MV-4-11 (cell line): ENCODE measurements around the gene TMA7B.

Source experiments
- DNase-seq: peaks from one replicate; lab custom pipeline; 2025; lab: John Stamatoyannopoulos, UW

The TMA7B gene

GRCh38 chr22:40001800-40002577 is 41.8 kb downstream of the TMA7B start:
- DNase-seq, result peak; percentile 3

GRCh38 chr22:40002935-40003715 is 42.9 kb downstream of the TMA7B start:
- no peak for DNase-seq

- no peak for DNase-seq
These were observed 44.6 kb downstream of the TMA7B start for GRCh38 chr22:40004836-40005235.

- DNase-seq, result no peak
These were observed 46.4 kb downstream of the TMA7B start for GRCh38 chr22:40006641-40007040.

- DNase-seq, result peak; percentile 94
These were observed 47.9 kb downstream of the TMA7B start for GRCh38 chr22:40007853-40008710.

GRCh38 chr22:40008726-40009291 is 48.6 kb downstream of the TMA7B start:
- DNase-seq, result no peak

- DNase-seq, result no peak
These were observed 49.1 kb downstream of the TMA7B start for GRCh38 chr22:40009292-40009774.

- DNase-seq, result no peak
These were observed 49.9 kb downstream of the TMA7B start for GRCh38 chr22:40009951-40010671.

- DNase-seq, result no peak
These were observed 50.5 kb downstream of the TMA7B start for GRCh38 chr22:40010746-40011145.
